ENCODE measurements around the gene CHAD. TPM values are rescaled to one million over a fixed set of nuclear protein-coding genes. Genes with fewer than 3 reads are reported as not detected.
A peak's percentile ranks its signal among the peaks of the same experiment; 100 is the strongest.
"Not testable (repeated sequence)": the region's sequence is repeated elsewhere in the genome, so short reads cannot be mapped to it uniquely, and the experiment has no call there.

The CHAD gene
- total RNA-seq, 1 donor from 2014 or later = 0.30 TPM

- intact Hi-C loops (cut with DNase I) = no loop called here
- DNase-seq (ENCODE audit: low spot score) = no peak
These were observed 28.4 kb downstream of the CHAD start for GRCh38 chr17:50440172-50440837.

DNA sequence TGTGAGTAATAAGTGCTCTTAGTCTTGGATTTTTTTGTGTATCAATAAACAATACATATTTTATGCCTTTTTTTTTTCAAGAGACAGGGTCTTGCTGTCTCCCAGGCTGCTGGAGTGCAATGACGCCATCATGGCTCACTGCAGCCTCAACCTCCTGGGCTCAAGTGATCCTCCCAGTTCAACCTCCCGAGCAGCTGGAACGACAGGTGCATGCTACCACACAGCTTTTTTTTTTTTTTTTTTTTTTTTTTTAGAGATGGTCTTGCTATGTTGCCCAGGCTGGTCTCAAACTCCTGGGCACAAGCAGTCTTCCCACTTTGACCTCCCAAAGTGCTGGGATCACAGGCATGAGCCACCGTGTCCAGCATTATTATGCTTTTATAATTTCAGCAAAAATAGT is 29.7 kb downstream of the CHAD start:
- no peak for DNase-seq (ENCODE audit: low spot score)
- intact Hi-C loops (cut with DNase I) = no loop called here

DNA sequence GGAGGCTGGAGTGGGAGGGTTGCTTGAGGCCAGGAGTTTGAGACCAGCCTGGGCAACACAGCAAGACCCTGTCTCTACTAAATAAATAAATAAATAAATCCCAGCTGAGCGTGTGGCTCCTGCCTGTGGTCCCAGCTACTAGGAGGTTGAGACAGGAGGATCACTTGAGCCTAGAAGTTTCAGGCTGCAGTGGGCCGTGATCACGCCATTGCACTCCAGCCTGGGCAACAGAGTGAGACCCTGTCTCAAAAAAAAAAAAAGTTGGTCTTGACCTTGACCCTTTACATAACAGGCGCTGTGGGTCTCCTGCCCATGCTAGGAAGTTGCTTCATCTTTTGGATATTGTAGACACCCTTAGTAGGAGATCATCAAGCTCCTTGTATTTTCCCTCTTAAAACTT is 31.3 kb downstream of the CHAD start:
- DNase-seq (ENCODE audit: low spot score) = no peak
- intact Hi-C loops (cut with DNase I) = no loop called here

DNA sequence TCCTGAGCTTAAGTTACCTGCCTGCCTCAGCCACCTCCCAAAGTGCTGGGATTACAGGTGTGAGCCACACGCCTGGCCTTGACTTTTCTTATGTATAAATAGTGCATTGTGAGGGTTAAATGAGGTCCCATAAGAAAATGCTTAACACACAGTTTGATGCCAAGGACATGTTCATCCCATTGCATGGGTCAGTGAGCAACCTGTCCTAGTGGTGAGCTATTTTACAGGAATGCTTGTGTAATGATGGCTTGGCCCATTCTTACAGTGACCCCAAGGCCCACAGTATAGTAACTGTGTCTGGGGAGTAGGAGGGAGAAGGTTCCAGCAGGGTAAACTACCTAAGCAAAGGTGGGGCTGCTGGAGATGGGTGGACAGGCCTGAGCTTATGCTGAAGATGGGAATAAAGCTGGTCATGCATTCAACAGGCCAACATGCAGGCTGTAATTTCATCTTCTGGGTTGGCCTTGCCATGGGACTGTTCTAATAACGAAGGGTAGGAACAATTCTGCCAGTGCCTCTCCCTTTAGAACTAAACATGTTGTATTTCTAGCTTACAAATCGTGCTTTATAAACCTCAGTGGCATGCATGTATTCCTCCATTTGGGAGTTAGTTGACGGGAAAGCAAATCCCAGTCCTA is 36.4 kb downstream of the CHAD start:
- intact Hi-C loops (cut with DNase I) = no loop called here
- DNase-seq (ENCODE audit: low spot score) = no peak

- no peak for DNase-seq (ENCODE audit: low spot score)
- intact Hi-C loops (cut with DNase I) = no loop called here
These were observed 37.7 kb downstream of the CHAD start for GRCh38 chr17:50430821-50431618.

GRCh38 chr17:50429793-50430192 is 38.9 kb downstream of the CHAD start:
- DNase-seq (ENCODE audit: low spot score) = no peak
- intact Hi-C loops (cut with DNase I) = no loop called here

- DNase-seq (ENCODE audit: low spot score) = no peak
- intact Hi-C loops (cut with DNase I) = no loop called here
These were observed 39.8 kb downstream of the CHAD start for GRCh38 chr17:50428831-50429424.

GRCh38 chr17:50428126-50428525 is 40.6 kb downstream of the CHAD start:
- DNase-seq (ENCODE audit: low spot score); intact Hi-C loops (cut with DNase I): not testable (repeated sequence)

GRCh38 chr17:50426814-50427787 is 41.6 kb downstream of the CHAD start:
- no peak for DNase-seq (ENCODE audit: low spot score)
- intact Hi-C loops (cut with DNase I) = no loop called here

- intact Hi-C loops (cut with DNase I) = no loop called here
These were observed 42.3 kb downstream of the CHAD start for GRCh38 chr17:50426472-50426782.

GRCh38 chr17:50425682-50426471 is 42.8 kb downstream of the CHAD start, which contains the start of gene ACSF2:
TSS of gene ACSF2 (plus strand) at chr17:50426218. CDS start at chr17:50426262, 44 bp downstream.
- DNase-seq (ENCODE audit: low spot score) = peak; percentile 89
- intact Hi-C loops (cut with DNase I) = no loop called here

More at GRCh38 chr17:50426472-50426782, 42.3 kb downstream of the CHAD start:
- DNase-seq (ENCODE audit: low spot score) = no peak

- intact Hi-C loops (cut with DNase I) = no loop called here
- DNase-seq (ENCODE audit: low spot score) = no peak
These were observed 43.5 kb downstream of the CHAD start for GRCh38 chr17:50424996-50425681.

- DNase-seq (ENCODE audit: low spot score) = no peak
- intact Hi-C loops (cut with DNase I) = no loop called here
These were observed 44.3 kb downstream of the CHAD start for GRCh38 chr17:50424246-50424995.

- DNase-seq (ENCODE audit: low spot score) = no peak
- intact Hi-C loops (cut with DNase I) = no loop called here
These were observed 45.0 kb downstream of the CHAD start for GRCh38 chr17:50423553-50424159.

DNA sequence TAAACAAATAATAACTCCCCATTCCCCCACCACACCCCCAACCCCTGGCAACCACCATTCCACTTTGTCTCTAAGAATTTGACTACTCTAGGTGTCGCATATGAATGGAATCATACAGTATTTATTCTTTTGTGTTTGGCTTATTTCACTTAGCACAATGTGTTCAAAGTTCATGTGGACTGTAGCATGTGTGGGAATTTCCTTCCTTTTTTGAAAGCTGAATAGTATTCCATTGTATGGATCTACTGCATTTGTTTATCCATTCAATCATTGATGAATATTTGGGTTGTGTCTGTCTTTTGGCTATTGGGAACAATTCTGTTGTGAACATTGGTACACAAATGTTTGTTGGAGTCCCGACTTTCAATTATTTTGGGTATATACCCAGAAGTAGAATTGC is 45.9 kb downstream of the CHAD start:
- intact Hi-C loops (cut with DNase I) = no loop called here
- DNase-seq (ENCODE audit: low spot score) = no peak

DNA sequence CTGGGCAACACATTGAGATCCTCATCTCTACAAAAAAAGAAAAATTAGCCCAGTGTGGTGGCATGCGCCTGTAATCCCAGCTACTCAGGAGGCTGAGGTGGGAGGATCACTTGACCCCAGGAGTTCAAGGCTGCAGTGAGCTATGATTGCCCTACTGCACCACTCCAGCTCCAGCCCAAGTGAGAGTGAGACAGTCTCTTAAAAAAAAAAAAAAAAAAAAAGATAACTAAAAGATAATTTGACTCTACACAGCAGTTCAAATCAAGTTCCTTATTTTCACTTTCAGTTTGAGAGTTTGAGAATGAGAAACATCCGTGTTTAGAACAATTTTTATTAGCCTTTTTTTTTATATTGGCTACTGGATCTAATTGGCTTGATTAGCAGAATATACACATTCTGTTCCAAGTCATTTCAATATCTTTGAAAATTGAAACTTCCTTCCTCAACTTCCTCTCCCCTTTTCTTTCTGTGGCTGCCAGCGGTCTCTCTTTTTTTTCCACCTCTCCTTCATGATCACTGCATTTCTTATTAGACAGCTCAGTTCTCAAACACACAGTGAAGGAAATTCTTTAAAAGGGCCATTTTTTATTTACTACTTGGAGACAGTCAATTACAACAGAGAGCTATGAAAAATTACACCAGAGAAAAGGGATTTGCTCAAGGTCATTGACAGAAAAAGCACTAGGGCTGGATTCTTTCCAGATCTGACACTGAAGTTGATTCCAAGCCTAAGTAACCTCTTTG is 47.2 kb downstream of the CHAD start:
- intact Hi-C loops (cut with DNase I) = no loop called here
- DNase-seq (ENCODE audit: low spot score) = no peak
